ENCODE data around the gene LDB2. TPM values are rescaled to one million over a fixed set of nuclear protein-coding genes. Genes with fewer than 3 reads are reported as not detected.

The LDB2 gene
- total and polyA plus RNA-seq, 2 experiments from 2014 or later: 48.6 to 80.1 TPM

GRCh38 chr4:16739997-16740624 is 158.3 kb downstream of the LDB2 start:
- Mint-ChIP-seq H3K4me1 (peaks cover 2% of the 10 kb centered on the region; the same call in 2 of the 3 replicates), H3K9me3 (no peaks in the 10 kb centered on the region), H3K4me3 (no peak overlapping the region), H3K27me3 (ENCODE audit: insufficient read depth, low read depth, poor library complexity) (no peaks in the 10 kb centered on the region), H3K27ac (no peak overlapping the region), H3K36me3 (ENCODE audit: low read depth) (no peaks in the 10 kb centered on the region; the same call in 2 of the 3 replicates)
- Histone ChIP-seq H3K4me2 (no peak overlapping the region), H2AFZ (no peak overlapping the region), H3K4me3 (no peak overlapping the region), H3K79me2 (replicated peaks; ENCODE audit: insufficient read depth) (no peaks in the 10 kb centered on the region), H3K27me3 (ENCODE audit: insufficient read depth) (no peaks in the 10 kb centered on the region), H3K36me3 (ENCODE audit: insufficient read depth) (no peaks in the 10 kb centered on the region; the same call in 1 of the 2 replicates), H3K9me2 (ENCODE audit: insufficient read depth) (no peaks in the 10 kb centered on the region; the same call in 1 of the 2 replicates), H3K4me1 (ENCODE audit: insufficient read depth) (no peaks in the 10 kb centered on the region), H3F3A (replicated peaks; ENCODE audit: low read depth) (0 out of 2 replicates have a peak, but pooled peaks cover 2% of the 10 kb centered on the region), H3K27ac (ENCODE audit: low read depth) (no peak overlapping the region; the same call in 1 of the 2 replicates), H4K20me1 (replicated peaks; ENCODE audit: insufficient read depth) (no peaks in the 10 kb centered on the region)
- ATAC-seq (no peak), DNase-seq (ENCODE audit: low spot score) (no peak)
- TF ChIP-seq JUNB (IDR thresholded peaks at IDR 0.05; ENCODE audit: unreplicated experiment) (no peak), ZNF462 (CRISPR knock-in tag; IDR thresholded peaks at IDR 0.05) (no peak), CTCF (conservative IDR thresholded peaks at IDR 0.05; ENCODE audit: low read depth in 2 of 2) (no peak), POLR2AphosphoS5 (IDR thresholded peaks at IDR 0.05; ENCODE audit: low read depth) (no peak), EZH2phosphoT487 (IDR thresholded peaks at IDR 0.05; ENCODE audit: unreplicated experiment) (no peak), NANOG (IDR thresholded peaks at IDR 0.05; ENCODE audit: borderline replicate concordance) (no peak), ZNF114 (CRISPR knock-in tag; IDR thresholded peaks at IDR 0.05) (no peak), ZNF331 (CRISPR knock-in tag; IDR thresholded peaks at IDR 0.05; ENCODE audit: low read depth) (no peak), REST (IDR thresholded peaks at IDR 0.05; ENCODE audit: unreplicated experiment) (no peak), EZH2 (IDR thresholded peaks at IDR 0.05; ENCODE audit: low read depth, unreplicated experiment) (no peak), CREB1 (CRISPR knock-in tag; IDR thresholded peaks at IDR 0.05; ENCODE audit: low read depth) (no peak), STAT1 (IDR thresholded peaks at IDR 0.05; ENCODE audit: unreplicated experiment) (no peak), ETS1 (IDR thresholded peaks at IDR 0.05) (no peak)
